ENCODE data around the gene CFAP46.

DNA sequence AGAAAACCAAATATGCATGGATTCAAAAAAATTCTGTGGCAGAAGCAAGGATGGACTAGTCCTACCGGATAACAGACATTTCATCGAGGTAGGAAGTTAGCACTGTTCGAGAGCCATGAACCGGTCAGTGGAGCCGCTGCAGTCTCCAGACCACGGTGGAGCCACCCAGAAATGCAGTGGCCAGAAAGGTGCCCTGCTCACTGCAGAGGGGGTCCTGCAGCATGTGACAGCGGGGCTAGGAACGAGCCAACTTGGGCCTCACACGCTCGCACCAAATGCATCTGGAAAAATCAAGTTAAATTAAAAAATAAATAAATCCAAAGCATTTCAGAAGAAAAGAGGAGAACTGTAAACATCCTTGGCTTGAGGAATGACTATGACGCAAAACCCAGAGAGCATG lies 13.1 kb upstream of the CFAP46 start:
- TF ChIP-seq, protein P1, sequence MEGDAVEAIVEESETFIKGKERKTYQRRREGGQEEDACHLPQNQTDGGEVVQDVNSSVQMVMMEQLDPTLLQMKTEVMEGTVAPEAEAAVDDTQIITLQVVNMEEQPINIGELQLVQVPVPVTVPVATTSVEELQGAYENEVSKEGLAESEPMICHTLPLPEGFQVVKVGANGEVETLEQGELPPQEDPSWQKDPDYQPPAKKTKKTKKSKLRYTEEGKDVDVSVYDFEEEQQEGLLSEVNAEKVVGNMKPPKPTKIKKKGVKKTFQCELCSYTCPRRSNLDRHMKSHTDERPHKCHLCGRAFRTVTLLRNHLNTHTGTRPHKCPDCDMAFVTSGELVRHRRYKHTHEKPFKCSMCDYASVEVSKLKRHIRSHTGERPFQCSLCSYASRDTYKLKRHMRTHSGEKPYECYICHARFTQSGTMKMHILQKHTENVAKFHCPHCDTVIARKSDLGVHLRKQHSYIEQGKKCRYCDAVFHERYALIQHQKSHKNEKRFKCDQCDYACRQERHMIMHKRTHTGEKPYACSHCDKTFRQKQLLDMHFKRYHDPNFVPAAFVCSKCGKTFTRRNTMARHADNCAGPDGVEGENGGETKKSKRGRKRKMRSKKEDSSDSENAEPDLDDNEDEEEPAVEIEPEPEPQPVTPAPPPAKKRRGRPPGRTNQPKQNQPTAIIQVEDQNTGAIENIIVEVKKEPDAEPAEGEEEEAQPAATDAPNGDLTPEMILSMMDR (IDR thresholded peaks at IDR 0.05; ENCODE audit: control extremely low read depth in 1 of 3, insufficient read depth in 1 of 3, low read depth in 1 of 3, low read length in 3 of 3): no peak
- TF ChIP-seq SIX5 (IDR thresholded peaks at IDR 0.05; ENCODE audit: low read depth, low read length) (no peak), RAD21 (IDR thresholded peaks at IDR 0.05 in 1 of 2, conservative IDR thresholded peaks at IDR 0.05 in 1 of 2; ENCODE audit: low read depth in 2 of 2, low read length in 2 of 2) (no peak), POLR2AphosphoS5 (IDR thresholded peaks at IDR 0.05; ENCODE audit: low read depth, low read length) (no peak), HDAC2 (IDR thresholded peaks at IDR 0.05; ENCODE audit: borderline replicate concordance in 1 of 2, low read depth in 2 of 2, low read length in 2 of 2) (no peak), ZNF274 (IDR thresholded peaks at IDR 0.05; ENCODE audit: borderline replicate concordance, extremely low read depth, low read length) (no peak), CHD1 (IDR thresholded peaks at IDR 0.05; ENCODE audit: low read depth, low read length) (no peak)
- TF ChIP-seq, protein P2, sequence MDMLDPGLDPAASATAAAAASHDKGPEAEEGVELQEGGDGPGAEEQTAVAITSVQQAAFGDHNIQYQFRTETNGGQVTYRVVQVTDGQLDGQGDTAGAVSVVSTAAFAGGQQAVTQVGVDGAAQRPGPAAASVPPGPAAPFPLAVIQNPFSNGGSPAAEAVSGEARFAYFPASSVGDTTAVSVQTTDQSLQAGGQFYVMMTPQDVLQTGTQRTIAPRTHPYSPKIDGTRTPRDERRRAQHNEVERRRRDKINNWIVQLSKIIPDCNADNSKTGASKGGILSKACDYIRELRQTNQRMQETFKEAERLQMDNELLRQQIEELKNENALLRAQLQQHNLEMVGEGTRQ (IDR thresholded peaks at IDR 0.05; ENCODE audit: low read length): no peak
- TF ChIP-seq, protein P3, sequence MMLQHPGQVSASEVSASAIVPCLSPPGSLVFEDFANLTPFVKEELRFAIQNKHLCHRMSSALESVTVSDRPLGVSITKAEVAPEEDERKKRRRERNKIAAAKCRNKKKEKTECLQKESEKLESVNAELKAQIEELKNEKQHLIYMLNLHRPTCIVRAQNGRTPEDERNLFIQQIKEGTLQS (IDR thresholded peaks at IDR 0.05; ENCODE audit: insufficient read depth, low read depth, low read length): no peak
